Esophagus squamous epithelium (tissue), 4 donors: ENCODE results near the gene HYDIN.

Experiments used
- CTCF ChIP-seq, 6 experiments: fragments of 450-650 bp in 4 of 6; fragments of 200-600 bp in 2 of 6; sonication (generic) in 2 of 6; IDR thresholded peaks; one replicate each; pipeline ENCODE4 v1.5.1; 2016 to 2019; ENCODE audit warnings: antibody characterized with exemption in 6 of 6, mild to moderate bottlenecking in 4 of 6, moderate library complexity in 4 of 6
- POLR2A ChIP-seq, 4 donors: fragments of 450-650 bp; IDR thresholded peaks; one replicate each; pipeline ENCODE4 v1.6.1; 2017; ENCODE audit warnings: antibody characterized with exemption in 4 of 4, mild to moderate bottlenecking in 4 of 4, moderate library complexity in 3 of 4

GRCh38 chr16:71172481-71173207, 57.9 kb downstream of the HYDIN start:
- TF ChIP-seq CTCF (IDR thresholded peaks at IDR 0.05): no peak
- no peak for TF ChIP-seq POLR2A (IDR thresholded peaks at IDR 0.05)
